GM19455 (cell line): ENCODE data around the gene MTHFSD.

Experiments
- ATAC-seq: cut with Tn5 transposase; IDR thresholded peaks from one replicate; pipeline ENCODE4 v1.9.1; 2021; ENCODE audit not compliant: unreplicated experiment

Gene MTHFSD

DNA sequence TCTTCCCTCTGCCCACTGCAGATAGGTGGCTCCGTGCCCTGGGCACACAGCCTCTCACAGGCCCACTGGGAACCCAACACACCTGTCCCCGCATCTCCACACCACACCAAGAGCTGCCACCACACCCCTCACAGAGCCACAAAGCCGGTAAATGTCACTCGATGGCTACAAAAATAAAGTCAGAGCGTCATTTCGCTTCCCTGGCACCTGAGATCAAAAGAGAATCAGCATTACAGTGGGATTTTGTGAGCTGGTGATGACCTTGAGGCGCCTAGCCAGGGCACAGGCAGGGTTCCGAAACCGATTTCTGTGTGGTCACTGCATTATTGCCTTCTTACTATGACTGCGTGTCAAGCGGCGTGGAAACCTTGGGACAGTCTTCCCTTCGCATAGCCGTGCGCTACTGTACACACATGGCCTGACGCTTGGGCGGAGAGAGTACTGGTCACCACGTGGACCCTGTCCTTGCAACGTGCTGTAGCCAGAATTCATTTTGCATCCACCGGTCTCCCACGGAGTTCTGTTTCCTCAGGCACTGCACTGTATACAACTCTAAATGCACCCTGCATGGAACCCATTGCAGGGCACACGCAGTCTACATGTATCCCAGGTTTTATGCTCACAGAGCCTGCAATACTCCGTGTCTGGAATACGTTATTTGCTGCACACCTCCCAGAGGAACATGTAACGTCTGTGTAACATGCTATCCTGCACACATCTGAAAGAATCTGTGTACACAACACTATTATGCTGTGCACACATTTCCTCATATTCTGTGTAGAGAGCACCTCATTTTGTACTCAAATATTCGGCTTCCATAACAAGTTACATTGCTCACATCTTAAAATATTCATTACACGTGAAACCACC lies 50.5 kb downstream of the MTHFSD start:
- no peak for ATAC-seq

DNA sequence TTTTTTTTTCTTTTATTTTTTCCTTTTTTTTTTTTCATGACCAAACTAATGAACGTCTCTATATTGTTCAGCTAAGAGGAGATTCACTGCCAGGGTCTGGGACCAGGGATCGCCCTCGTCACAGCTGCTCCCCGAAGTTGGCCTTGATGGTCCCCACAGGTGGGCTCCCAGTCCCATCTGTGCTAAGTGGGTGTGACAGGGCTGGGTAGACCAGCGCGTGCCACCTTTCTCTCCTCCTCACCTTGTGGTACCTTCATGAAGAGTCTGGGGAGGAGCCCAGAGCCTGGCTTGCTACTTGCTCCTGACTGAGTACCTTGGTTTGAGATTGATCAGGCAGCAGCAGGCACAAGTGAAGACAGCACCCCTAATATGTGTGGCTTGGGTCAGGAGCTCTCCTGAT lies 51.2 kb downstream of the MTHFSD start:
- no peak for ATAC-seq

DNA sequence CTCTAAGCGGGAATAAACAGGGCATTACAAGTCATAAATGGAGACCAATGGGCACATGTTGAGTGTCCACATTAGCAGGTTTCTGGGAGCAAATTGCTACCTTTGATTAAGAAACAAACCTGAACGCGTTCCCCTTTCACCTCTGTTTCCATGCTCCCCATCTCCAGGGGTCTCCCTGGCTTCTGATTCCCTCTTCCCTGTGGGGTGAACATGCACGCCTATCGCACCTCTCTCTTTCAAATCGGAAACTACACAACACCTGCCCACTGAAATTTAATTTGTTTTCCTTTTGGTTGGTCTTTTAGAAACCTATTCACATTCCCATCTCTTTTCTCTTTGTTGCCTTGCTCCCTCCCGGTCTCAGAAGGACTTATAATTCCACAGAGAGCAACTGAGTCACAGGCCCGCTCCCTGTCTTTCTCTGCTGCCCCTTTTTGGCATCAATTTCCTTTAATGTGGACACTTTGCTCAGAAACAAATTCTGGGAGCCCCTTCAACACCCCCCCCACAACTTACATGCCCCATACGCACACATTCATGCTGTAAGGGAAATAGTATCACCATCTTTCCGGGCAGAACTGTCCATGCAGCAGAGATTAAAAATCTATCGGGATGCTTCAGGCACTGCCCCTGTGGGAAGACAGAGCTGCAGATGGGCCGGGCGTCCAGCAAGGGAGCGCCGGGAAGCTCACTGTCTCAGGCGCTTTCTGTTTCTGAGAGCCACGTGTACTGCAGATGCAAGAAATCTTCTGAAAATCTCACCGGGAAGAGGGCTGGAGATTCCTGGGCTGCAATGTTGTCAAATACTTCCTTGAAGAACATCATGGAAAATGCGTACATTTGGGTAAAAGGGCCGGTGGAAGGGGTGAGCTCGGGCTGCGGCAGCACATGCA lies 51.9 kb downstream of the MTHFSD start:
- no peak for ATAC-seq

DNA sequence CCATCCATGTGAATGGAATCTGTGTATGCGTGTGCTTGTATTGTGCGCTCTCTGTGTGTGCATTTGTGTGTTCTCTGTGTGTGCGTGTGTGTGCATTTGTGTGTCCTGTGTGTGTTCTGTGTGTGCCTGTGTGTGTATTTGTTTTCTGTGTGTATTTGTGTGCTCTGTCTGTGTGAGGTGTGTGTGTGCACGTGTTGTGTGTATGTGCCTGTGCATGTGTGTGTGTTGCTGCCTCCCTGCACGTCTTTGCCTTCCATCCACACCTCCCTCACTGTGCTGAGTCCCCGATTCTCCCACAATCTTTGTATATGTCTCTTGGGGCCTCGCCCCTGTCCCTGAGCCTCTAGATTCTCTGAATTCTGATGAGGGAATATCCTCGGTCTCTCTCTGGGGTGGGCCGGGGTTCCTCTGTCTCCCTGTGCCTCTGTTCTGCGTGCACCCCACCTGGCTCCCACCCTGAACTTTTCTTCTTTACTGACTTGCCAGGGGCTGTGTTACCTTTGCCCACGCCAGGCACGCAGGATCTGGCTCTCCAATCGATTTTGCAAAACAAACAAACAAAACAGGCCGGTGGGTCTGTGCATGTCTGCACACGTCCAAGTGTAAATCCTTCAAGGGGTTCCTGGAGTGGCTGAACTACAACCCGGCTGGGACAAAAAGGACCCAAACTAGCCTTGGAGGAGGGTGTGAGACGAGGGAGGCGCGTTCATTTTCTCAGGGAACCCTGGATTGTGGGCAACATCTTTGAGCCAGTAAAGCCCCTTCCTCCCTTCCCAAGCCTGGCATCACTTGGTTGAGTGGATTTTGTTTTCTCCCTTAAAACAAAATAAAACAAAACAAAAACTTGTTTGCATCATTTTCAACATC lies 52.8 kb downstream of the MTHFSD start:
- ATAC-seq: no peak

DNA sequence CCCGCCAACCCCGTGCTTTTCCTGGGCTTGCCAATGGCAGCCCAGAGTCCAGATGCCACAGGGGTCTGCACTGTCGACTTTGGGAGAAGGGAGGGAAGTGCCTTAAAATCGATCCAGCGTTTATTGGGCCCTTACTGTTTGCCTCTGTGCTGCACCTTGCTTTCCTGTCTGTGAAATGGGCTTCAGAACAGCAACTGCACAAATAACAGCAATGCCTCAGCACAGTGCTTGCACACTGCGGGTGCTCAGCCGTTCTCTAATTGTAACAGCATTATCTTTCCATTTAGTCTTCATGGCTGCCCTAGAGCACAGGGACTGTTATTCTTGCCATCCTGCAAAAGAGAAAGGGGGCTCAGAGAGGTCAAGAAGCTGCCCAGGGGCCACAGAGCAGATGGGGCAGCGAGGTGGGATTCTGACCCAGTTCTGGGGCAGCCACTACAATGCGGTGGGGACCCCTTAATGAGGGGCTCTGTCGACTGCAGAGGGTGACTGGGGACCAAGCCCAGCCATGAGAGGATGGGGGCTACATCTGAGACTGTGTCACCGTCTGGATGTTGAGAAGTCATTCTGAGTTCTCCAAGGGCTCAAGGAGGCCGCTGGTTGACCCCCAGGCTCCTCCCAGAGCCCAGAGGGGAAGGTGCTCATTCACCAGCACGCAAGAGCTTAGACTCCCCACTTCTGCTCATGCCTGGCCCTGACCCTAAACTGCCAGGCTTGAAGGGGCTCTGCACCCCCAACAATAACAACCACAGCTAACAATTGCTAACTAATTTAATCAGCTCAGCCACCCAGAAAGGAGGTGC lies 54.1 kb downstream of the MTHFSD start:
- no peak for ATAC-seq

DNA sequence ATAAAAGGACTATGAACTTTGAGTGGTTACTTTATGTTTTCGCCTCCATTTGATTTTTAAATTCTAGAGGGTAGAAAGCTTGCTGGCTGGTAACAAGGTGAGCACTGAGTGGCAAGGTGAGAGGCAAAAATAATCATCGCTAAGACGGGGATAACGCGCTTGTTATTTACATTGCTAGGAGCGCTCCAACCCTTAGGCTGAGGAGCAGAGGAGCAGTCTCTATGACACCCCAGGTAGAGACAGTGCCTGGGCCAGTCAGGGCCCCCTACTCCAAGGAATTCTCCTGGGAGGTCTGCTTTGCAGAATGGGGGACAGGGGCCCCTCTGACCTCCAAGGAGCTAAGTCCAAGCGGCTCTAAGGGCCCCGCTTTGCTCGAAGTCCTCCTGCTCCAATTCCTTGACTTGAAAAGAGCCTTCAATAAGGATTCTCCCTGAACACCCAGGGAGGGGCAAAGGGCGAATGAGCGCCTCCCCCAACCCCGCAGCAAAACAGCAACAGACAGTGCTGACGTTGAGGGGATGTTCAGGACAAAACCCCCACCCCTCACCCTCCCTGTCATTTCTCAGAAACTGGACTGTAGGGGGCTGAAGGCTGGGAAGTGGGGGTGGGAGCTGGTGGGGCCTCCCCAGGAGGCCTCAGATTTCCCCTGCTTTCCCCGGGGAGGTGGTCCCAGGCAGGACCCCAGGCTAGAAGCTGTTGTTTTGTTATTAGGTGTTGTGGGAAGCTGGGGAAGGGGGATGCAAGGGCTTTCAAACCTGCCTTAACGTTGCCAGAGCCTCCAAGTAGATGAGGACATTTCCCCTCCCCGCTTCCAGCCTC lies 54.9 kb downstream of the MTHFSD start:
- ATAC-seq: no peak

DNA sequence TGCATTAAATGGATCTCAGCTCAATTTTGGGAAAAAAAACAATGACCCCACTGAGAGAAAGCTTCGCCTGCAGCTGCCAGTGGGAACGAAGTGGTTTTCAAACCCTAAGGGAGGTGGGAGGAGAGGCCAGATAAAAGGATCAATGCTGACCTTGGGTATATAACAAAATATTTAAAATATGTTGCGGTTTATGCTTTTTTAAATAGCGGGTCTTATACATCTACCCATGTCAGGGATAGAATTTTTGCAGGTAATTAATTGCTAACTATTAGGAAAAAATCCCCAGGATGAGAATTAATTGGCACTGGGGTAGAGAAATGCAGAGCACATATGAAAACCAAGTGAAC lies 55.6 kb downstream of the MTHFSD start:
- no peak for ATAC-seq

DNA sequence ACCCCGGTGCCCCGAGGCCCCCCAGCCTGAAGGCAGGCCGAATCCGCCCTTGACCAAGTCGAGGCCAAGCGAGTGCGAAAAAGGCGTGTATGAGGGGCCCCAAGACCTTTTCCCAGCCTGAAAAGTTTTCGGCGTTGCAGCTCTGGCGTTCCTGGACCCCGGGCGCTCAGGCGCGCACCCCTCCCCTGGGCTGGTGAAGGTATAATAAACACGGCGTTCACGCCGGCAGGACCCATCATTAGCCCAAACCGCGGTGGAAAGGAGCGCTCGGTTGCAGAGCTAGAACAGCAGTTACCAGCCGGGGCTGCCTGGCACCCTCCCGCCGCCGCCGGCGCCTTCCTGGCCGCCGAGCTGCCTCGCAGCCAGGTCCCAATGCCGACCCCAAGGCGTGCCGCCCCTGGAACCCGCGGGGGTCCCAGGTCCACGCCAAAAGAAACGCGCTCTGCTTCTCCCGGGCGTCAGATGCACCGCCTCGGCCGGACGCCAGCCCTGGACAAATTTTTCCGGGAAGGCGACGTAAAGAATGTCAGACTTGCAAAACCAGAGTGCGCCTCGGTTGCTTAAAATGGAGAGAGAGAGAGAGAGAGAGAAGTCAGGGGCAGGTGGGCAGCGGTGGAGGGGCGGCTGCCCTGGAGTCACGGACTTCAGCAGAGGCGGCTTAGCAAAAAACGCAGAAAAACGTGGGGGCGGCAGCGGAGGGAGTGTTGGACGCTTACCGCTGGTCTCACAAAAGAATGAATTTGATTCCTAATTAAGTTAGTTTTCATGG lies 56.2 kb downstream of the MTHFSD start:
- no peak for ATAC-seq

DNA sequence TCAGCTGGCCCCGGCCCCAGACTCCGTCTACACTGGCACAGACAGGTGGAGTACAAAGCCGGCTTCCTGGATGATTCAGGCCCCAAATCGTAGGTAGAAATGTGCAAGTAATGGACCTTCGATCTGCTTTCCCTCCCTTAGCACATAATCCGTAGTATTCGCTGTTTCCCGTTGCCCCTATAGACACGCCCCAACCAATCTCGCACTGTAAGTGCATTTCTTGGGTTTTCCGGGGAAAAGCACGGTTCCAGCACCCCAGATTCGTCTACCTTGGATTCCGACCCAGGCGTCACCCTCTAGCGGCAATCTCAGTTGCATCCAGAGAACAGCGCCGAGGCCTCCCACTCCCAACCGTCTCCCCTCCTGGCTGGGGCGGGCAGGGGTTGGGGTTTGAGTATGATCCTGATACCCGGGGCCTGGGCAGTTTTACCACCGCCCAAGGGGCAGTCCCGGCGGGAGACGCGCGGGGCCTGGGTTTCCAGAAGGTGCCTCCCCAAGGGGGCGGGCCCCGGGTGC lies 56.8 kb downstream of the MTHFSD start:
- ATAC-seq: no peak

DNA sequence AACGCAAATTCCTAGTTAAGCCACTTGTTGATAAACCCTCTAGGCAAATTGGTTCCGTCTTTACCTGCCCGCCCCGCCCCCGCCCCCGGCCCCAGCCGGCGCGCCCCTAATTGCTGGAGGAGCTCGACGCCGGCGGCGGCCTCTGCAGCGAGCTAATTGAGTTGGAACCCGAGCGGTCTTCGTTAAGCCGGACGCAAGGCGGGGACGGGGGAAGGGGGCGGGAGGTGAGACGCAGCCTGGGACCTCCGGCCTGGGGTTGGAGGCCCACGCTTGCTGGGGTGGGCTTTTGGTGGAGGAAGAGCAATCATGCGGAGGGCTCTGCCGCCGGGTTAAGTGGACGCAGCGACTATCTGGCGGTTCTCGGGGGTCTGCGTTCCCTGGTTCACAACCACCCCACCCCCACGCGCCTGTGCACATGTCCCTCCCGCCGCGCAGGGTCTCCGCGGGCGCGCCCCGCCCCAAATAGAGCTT lies 57.4 kb downstream of the MTHFSD start:
- no peak for ATAC-seq

DNA sequence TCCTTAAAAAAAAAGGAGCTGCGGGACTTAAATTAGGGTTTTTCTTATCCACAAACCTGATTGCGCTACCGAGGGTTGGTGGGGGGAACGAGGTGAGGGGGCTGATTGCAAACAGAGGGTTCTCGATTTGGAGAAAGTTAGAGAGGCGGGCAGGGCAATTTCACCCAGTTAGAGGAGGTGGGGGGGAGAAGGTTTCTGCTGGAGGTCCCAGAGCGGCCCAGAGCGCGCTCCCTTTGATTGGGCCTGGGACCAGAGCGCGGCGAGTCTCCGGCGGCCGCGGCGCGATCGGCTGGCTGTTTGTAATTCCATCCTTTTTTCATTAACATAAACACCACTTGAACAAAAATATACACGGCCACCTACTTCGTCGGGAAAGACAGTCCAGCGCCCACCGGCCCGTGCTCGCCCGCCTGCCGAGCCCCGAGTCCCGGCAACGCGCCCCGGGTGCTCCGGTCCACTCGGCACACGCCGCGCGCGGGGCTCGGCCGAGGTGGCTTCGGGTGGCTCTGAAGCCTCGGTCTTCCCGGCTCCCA lies 58.0 kb downstream of the MTHFSD start:
- no peak for ATAC-seq

DNA sequence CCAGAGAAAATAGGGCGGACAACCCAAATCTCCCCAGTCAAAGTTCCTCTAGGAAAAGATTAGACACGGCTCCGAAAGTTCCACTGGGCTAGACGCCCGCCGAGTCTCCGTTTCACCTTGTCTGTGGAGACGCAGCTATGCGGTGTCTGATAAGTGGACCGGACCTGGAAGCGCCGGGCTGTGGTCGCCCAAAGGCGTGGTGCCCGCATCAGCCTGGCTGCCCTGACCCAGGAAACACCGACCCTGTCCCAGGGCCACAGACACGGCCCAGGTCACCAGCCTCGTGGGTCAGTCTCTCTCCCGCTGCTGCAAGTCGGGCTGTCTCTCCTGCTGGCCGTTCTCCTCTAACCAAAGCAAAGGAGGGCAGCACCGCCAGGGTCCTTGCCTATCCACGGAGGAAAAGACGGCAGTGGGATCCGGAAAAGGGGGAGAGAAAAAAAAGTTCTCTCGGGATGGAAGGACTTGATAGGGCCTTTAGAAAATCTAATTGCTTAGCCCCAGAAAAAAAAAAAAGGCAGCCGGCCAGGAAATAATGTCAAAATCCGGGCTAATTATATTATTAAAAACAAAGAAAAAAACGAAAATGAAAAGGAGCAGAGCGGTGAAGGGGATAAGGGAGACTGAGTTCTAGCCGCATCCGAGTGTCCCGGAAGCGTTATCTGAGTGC lies 58.6 kb downstream of the MTHFSD start:
- no peak for ATAC-seq

DNA sequence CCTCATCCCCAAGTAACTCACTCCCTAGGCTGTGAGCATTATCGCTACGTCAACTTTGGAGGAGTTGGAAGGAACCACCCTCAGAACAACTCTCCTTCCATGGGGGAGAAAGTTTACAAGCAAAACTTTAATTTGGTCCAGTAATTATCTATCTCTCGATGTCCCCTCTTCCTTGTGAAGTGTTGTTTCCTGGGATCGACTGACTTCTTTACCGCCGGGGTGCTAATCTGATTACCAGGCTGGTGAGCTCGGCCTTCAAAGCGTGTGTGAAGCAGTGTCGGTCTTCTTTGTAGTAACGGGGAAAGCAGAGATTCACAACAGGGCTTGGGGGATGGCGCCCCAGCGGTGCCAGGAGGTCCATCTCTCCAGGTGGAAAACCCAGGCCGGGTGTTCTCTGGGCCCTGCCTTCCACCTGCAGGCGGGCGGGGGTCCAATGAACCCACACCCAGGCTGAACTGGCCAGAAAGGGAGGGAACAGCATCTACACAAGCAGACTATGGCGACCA lies 59.2 kb downstream of the MTHFSD start:
- ATAC-seq: no peak

DNA sequence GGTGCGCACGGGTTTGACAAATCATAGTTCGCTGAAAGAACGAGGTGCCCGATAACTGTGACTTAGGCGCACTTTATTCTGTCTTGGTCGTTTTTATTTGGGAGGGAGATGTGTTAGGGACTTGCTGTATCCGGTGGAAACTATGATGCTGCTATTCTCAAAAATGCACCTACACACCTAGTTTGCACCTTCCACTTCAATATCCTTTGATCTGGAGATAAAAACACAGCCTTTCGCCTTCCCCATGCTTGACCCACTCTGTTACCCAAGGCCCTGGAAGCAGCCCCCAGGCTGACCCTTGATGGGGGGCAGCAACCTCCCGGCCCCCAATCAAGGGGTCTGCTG lies 59.7 kb downstream of the MTHFSD start:
- ATAC-seq: no peak

DNA sequence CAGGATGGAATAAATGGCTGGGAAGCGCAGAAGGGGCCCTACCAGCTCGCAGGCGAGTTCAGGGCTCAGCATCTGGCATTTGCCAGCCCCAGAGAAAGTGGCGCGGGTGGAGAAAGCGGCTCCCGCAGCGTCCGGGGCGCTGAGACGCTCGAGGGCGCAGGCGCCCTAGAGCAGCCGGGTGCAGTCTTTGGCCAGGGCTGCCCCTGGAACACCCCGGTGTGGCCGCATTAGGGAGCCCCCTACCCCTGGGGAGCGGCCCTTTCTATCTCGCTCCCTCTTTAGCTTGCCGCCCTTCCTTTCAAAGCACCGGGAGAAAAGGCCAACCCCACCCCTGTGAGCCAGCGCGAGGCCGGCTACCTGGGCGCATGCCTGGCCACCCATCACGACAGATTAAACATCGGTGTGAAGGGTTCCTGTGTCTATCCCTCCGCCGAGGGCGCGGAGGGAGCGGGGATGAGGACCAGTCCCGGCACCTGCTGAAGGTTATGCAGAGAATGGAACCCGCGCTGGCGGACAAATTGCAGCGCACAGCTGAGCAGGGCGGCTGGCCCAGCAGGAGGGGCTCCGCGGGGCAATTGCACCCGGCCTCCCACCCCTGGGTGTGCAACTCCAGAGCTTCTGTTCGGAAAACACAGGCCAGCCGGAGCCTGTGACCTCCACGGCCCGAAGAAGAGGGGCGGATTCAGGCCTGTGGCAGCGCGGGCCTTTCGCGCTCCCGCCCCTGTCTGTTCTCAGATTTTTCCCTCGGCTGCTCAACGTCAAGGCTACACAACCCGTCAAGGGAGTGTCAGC lies 60.3 kb downstream of the MTHFSD start:
- no peak for ATAC-seq

DNA sequence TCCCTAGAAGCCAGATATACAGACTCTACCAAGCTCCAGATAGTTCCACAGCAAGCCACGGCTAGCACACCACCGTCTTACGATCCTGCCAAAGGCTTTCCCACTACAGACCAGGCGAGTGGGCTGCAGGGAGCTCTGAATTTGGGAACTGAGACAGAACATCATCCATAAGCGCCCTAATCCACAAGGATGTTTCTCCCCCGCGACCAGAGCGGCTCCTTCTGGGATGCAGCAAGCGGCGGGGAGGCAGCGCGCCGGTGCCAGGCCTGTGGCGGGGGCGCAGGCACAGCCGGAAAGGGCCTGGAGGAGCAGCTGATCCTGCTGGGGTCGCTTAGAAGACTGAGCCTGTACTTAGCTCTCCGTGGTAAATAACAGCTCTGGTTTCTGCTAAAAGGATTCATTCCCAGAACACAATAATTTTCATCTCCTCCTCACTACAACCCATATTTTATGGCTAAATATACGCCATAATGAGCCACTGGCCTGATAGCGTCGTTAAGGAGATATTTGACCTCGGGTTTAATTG lies 60.9 kb downstream of the MTHFSD start:
- no peak for ATAC-seq
